HUES48 (cell line): ENCODE data around the gene IQCM.

Experiments used
- H3K27ac ChIP-seq: one replicate; pipeline ENCODE4 v1.7.0; 2013; ENCODE audit warnings: low read depth, low read length, inconsistent platforms
- H3K27me3 ChIP-seq: 2 replicates; pipeline ENCODE4 v1.6.1; 2013; ENCODE audit warnings: mild to moderate bottlenecking, low read length; ENCODE audit not compliant: control insufficient read depth, insufficient read depth
- H3K36me3 ChIP-seq: 2 replicates; pipeline ENCODE4 v1.6.1; 2013; ENCODE audit warnings: low read length; ENCODE audit not compliant: control insufficient read depth, insufficient read depth
- H3K4me1 ChIP-seq: 2 replicates; pipeline ENCODE4 v1.6.1; 2013; ENCODE audit warnings: mild to moderate bottlenecking, low read length; ENCODE audit not compliant: control insufficient read depth, insufficient read depth
- H3K4me3 ChIP-seq: 2 replicates; pipeline ENCODE4 v1.5.1; 2013; ENCODE audit warnings: mild to moderate bottlenecking, low read depth, low read length
- H3K9ac ChIP-seq: 2 replicates; pipeline ENCODE4 v1.6.1; 2013; ENCODE audit warnings: mild to moderate bottlenecking, low read depth, low read length, moderate library complexity
- H3K9me3 ChIP-seq: 2 replicates; pipeline ENCODE4 v1.6.1; 2013; ENCODE audit warnings: low read length; ENCODE audit not compliant: control insufficient read depth, insufficient read depth

The IQCM gene, protein sequence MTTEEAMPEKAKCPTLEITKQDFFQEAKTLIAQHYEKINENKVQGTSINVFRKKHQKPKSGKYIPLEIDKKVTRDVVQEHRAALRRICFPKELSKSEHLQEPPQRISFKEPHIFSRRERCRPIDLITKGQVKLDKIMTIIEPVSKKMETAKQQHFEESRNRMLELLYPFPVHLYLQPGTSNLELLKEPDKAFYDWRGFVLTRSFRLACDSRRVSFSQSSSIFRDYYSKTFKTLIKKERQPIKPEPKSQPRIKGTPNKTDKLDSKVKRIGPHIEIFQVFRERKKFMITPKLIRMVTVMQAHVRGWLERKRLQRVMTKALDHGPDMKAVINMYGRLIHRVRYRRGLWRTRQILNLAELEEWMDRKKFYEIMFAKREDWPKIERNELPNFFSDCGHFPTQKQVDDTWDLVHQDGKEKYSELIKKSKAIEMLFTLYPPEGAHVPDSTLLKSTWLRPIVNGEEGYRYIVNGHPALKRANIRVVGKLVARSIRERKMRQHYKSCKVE

DNA sequence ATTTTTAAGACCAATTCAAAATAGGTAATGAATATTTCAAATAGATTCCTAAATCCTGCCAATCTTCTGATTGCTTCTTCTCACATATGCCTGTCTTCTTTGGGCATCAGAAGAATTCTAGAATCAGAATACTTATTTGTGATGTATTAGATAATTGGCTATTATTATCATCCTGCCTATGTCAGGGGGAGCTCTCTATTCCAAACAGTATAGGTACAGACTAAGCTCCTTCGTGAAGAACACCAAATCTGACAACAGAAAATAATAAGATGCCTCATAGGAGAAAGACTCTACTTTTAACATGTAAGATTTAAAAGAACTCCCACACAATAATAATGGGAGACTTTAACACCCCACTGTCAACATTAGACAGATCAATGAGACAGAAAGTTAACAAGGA lies at the start of gene IQCM:
Gene IQCM (minus strand): TSS at position 101 of the 400 bp plus-strand sequence. CDS start 73,152 bp downstream, outside the sequence.
- H3K4me3 ChIP-seq = no peak within 1 kb of the TSS
- no peaks in the 10 kb centered on the region for H3K27me3 ChIP-seq
- H3K36me3 ChIP-seq = no peaks in the 10 kb centered on the region
- no peak within 1 kb of the TSS for H3K9ac ChIP-seq
- H3K9me3 ChIP-seq = no peaks in the 10 kb centered on the region
- no peak within 1 kb of the TSS for H3K27ac ChIP-seq
- H3K4me1 ChIP-seq = no peaks in the 10 kb centered on the region

DNA sequence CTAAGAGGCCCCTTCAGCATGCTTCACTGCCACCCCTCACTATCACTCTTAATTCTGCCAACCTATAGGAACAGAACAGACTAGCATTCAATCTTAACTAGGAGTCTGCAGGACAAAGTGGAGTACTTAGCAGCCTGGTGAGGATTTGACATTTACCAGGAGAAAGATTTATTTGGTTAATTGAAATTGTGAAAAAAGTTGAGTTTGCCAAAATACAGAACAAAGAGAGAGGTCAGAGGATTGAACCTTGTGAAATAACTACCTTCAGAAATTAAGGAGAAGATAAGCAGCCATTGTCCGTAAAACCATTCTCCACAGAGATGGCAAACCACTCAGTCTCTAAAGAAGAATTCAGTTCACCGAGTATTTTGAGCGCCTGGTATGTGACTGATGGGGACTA lies 41.8 kb upstream of the IQCM start:
- Histone ChIP-seq H3K4me1 (no peaks in the 10 kb centered on the region), H3K9ac (no peak overlapping the region), H3K27me3 (no peaks in the 10 kb centered on the region), H3K9me3 (no peaks in the 10 kb centered on the region), H3K36me3 (no peaks in the 10 kb centered on the region), H3K4me3 (no peak overlapping the region), H3K27ac (no peak overlapping the region)

DNA sequence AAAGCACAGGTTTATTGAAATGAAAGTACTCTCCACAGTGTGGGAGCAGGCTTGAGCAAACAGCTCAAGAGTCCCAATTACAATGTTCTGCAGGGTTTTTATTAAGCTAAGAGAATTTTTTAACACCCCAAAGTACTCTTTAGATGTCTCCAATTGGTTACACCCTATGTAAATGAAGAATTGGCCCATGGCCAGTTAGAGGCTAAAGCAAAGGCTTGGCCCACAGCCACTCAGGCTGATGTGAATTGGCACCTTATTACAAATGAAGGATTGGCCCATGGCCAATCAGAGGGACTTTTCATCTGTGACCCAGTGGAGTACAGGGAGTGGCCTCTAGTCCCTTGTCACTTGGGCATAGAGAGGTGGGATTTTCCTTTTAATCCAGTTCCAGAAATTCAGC lies 30.1 kb upstream of the IQCM start:
- Histone ChIP-seq H3K4me1 (no peaks in the 10 kb centered on the region), H3K27me3 (no peaks in the 10 kb centered on the region), H3K27ac (no peak overlapping the region), H3K4me3 (no peak overlapping the region), H3K36me3 (no peaks in the 10 kb centered on the region), H3K9ac (no peak overlapping the region), H3K9me3 (0 out of 2 replicates have a peak, but pooled peaks cover 3% of the 10 kb centered on the region)

DNA sequence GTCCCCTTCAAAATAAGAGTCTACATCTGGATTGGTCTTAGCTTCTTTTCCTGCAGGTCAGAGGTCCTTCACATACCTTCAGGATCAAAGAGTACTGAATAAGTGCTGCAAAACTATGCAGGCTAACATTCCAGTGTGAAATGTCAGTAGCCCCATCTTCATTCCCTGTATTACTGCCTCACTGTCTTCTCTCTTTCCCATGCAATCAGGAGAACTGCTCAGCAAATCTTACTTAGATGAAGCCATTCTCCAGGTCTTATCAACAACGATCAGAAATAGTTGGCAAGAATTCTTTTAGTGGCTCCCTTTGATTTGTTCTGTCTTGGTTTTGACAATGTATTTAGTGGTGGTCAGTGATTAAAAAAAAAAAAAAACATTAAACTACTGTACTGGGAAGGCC lies 26.0 kb upstream of the IQCM start:
- Histone ChIP-seq H3K4me3 (no peak overlapping the region), H3K4me1 (no peaks in the 10 kb centered on the region), H3K9ac (no peak overlapping the region), H3K36me3 (no peaks in the 10 kb centered on the region), H3K9me3 (no peaks in the 10 kb centered on the region), H3K27me3 (no peaks in the 10 kb centered on the region), H3K27ac (no peak overlapping the region)

GRCh38 chr4:149838036-149838435 lies 22.4 kb upstream of the IQCM start:
- Histone ChIP-seq H3K36me3 (no peaks in the 10 kb centered on the region), H3K9ac (no peak overlapping the region), H3K4me1 (no peaks in the 10 kb centered on the region), H3K4me3 (no peak overlapping the region), H3K27me3 (no peaks in the 10 kb centered on the region), H3K27ac (no peak overlapping the region), H3K9me3 (no peaks in the 10 kb centered on the region)

DNA sequence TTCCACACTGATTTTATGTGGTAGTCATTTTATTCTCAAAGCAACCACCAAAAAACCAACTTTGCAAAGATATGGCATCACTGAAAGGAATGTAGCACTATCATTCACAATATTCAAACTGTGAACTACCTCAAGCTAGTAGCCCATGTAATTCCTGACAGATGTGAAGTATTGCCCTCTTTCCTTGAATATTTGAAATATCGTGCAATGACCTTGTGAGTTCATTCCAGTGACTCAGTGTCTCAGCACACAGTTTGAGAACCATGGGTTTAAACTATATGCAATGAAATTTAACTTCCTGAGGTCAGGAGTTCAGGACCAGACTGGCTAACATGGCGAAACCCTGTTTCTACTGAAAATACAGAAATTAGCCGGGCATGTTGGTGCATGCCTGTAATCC lies 20.9 kb upstream of the IQCM start:
- no peaks in the 10 kb centered on the region for H3K4me1 ChIP-seq
- no peak overlapping the region for H3K27ac ChIP-seq
- no peaks in the 10 kb centered on the region for H3K36me3 ChIP-seq
- no peak overlapping the region for H3K4me3 ChIP-seq
- H3K9me3 ChIP-seq = no peaks in the 10 kb centered on the region
- H3K27me3 ChIP-seq = no peaks in the 10 kb centered on the region
- no peak overlapping the region for H3K9ac ChIP-seq

DNA sequence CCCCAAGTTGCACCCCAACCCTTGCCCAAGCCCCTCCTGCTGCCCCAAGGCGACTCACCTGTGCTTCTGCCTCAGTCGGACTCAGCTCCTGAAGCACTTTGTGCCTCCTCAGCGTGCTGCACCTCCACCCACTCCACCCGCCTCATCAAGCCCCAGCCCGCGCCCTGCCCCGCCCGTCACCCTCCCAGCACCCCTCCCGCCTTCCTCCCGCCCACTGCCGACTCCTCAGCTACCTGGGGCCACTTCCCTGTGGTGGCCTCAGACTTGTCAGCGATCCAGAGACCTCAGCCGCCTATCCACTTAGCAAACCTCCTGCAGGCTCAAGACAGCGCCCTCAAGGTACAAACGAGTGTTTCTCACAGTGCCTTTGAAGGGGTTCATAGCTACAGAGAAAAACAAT lies 19.6 kb upstream of the IQCM start:
- Histone ChIP-seq H3K27me3 (no peaks in the 10 kb centered on the region), H3K9ac (no peak overlapping the region), H3K36me3 (no peaks in the 10 kb centered on the region), H3K4me1 (no peaks in the 10 kb centered on the region), H3K27ac (no peak overlapping the region), H3K9me3 (no peaks in the 10 kb centered on the region), H3K4me3 (no peak overlapping the region)

GRCh38 chr4:149831656-149832208 lies 16.1 kb upstream of the IQCM start:
- Histone ChIP-seq H3K4me3 (no peak overlapping the region), H3K27ac (no peak overlapping the region), H3K4me1 (no peaks in the 10 kb centered on the region), H3K27me3 (no peaks in the 10 kb centered on the region), H3K9me3 (no peaks in the 10 kb centered on the region), H3K9ac (no peak overlapping the region), H3K36me3 (no peaks in the 10 kb centered on the region)

DNA sequence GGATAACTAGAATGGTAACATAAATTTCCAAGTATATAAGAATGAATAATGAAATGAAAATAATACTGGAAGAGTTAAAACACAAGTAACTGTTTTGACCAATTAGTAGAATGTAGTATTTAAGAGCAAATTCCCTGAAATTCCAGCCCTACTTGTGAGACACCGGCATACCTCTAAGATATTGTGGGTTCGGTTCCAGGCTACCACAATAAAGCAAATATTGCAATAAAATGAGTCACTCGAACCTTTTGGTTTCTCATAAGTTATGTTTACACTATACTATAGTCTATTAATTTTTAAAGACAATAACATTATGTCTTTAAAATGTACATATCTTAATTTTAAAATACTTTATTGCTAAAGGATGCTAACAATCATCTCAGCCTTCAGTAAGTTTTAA lies 15.2 kb upstream of the IQCM start:
- Histone ChIP-seq H3K4me1 (no peaks in the 10 kb centered on the region), H3K36me3 (no peaks in the 10 kb centered on the region), H3K27ac (no peak overlapping the region), H3K27me3 (no peaks in the 10 kb centered on the region), H3K4me3 (no peak overlapping the region), H3K9me3 (no peaks in the 10 kb centered on the region), H3K9ac (no peak overlapping the region)

- Histone ChIP-seq H3K4me1 (no peaks in the 10 kb centered on the region), H3K36me3 (no peaks in the 10 kb centered on the region), H3K4me3 (no peak overlapping the region), H3K27me3 (no peaks in the 10 kb centered on the region), H3K27ac (no peak overlapping the region), H3K9me3 (no peaks in the 10 kb centered on the region), H3K9ac (no peak overlapping the region)
Observed at GRCh38 chr4:149825336-149825735, 9.7 kb upstream of the IQCM start.

GRCh38 chr4:149823769-149824221 lies 8.2 kb upstream of the IQCM start:
- H3K36me3 ChIP-seq = no peaks in the 10 kb centered on the region
- H3K9me3 ChIP-seq = no peaks in the 10 kb centered on the region
- no peaks in the 10 kb centered on the region for H3K27me3 ChIP-seq
- H3K9ac ChIP-seq = no peak overlapping the region
- no peak overlapping the region for H3K4me3 ChIP-seq
- H3K4me1 ChIP-seq = no peaks in the 10 kb centered on the region
- no peak overlapping the region for H3K27ac ChIP-seq
